ENCODE measurements around the gene TMEM72.
A peak's percentile ranks its signal among the peaks of the same experiment; 100 is the strongest.

TMEM72 gene

GRCh38 chr10:44917848-44918247 is 6.7 kb downstream of the TMEM72 start:
- DNase-seq: no peak

- DNase-seq: no peak
Measured at GRCh38 chr10:44920252-44920651, 9.1 kb downstream of the TMEM72 start.

DNA sequence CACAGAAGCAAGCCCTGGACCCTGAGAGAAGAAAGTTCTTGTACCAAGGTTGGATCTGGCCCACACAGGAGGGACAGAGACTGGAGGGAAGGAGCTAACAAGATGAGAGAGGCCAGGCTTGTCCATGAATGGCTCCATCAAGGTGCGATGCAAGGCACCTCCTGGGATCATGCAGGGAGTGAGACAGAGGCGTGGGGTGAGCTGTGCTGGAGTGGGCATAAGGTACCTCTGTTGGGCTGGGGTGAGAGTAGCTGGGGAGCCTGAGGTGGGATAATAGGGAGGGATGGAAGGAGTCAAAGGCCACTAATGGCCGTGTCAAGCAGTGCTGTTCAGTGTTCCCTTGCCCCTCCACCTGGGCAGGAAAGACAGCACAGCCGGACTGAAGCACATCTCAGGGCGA is 9.9 kb downstream of the TMEM72 start:
- no peak for DNase-seq

GRCh38 chr10:44921506-44921905 is 10.4 kb downstream of the TMEM72 start:
- no peak for DNase-seq

GRCh38 chr10:44922021-44922420 is 10.9 kb downstream of the TMEM72 start:
- DNase-seq: no peak

DNA sequence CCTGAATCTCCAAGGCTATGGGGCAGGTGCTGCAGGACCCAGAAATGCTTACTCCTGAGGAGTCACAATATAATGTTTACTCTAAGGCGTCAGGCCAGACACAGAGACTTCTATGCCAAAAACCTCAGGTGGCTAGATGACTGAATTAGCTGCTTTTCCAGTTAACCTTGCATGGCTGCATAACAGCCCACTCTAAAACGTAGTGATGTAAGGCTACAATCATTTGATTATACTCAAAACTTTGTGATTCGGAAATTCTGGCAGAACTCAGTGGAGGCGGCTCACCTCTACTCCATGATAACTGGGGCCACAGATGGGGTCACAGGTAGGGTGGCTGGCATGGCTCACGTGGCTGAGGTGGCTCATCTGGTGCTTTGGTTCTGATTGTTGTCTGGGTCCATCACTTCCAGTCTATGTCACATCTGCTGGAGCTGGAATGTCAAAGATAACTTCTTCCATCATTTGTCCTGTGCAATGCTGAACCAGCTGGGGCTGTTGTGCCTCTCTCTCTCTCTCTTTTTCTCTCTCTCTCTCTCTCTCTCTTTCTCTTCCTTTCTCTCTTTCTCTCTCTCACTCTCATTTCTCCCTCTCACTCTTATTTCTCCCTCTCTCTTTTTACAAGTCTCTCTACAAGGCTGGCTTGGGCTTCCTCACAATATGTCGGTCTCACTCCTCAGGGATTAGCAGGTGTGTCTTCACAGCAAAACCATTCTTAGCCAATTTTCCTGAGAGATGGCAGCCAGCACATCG is 11.8 kb downstream of the TMEM72 start:
- DNase-seq: no peak

DNA sequence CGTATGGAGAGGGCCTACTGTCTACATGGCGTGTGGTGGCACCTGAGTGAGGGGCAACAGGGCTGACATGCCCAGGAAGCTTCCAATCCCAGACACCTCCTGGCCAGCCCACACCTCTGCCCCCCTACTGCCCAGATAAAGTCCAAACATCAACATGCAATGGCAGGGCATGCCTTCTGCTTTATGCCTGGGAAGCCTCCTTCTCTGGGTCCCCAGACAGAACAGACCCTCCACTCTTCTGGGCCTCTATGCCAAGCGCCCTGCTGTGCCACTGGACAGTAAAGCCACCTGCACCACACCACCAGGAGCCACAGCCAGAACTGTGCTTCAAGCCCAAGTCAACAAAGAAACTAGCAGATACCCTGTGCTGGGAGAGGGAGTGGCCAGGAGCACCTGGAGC is 12.5 kb downstream of the TMEM72 start:
- no peak for DNase-seq

- DNase-seq: no peak
Measured at GRCh38 chr10:44924261-44925040, 13.3 kb downstream of the TMEM72 start.

GRCh38 chr10:44925224-44925623 is 14.1 kb downstream of the TMEM72 start:
- DNase-seq: no peak

GRCh38 chr10:44925811-44926750 is 14.9 kb downstream of the TMEM72 start:
- DNase-seq: no peak

- no peak for DNase-seq
Measured at GRCh38 chr10:44926751-44927351, 15.7 kb downstream of the TMEM72 start.

GRCh38 chr10:44927352-44927751 is 16.2 kb downstream of the TMEM72 start:
- DNase-seq: no peak

- no peak for DNase-seq
Measured at GRCh38 chr10:44928462-44928861, 17.3 kb downstream of the TMEM72 start.

- DNase-seq: no peak
Measured at GRCh38 chr10:44929356-44930255, 18.5 kb downstream of the TMEM72 start.

- DNase-seq: no peak
Measured at GRCh38 chr10:44930904-44931620, 19.9 kb downstream of the TMEM72 start.

GRCh38 chr10:44931621-44932516 is 20.7 kb downstream of the TMEM72 start:
- DNase-seq: no peak

DNA sequence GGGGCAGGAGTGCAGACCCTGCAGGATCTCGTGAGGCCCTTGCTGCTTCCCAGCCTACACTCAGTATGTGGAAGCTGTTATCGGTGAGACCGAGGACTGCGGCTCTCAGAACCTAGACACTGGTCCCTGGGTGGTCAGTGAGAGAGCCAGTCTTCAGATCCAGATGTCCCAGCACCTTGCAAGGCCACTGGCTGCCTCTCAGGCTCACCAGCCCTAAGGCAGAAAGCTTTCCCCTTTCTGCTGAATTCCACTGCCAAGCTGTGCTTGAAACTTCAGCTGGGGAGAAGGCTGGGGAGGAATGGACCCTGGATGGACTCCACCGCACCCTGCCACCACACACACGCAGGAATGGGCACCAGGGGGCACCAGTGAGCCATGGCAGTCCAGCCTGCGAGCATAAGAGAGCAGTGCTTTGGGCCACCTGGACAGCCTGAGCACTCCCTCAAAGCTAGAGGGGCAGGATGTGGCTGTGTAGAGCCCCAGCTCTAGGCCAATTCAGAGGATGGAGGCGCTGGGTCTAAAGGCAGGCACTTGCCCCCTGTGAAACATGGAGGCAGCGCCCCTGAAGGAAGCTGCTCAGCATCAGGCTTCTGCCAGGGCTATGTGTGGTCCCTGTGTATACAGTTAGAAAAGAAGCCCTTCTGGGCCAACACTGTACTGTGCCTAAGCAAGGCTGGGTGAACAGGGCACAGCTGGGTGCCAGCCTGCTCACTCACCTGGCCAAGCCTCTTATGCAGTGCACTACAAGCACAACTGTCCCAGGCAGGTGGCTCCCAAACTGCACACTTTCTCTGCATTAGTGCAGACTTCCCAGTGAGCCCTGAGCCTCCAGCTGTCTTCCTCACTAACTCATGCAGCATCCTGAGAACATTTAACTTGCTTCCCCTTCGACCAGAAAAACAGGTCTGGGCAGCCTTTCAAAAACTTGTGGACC is 21.6 kb downstream of the TMEM72 start:
- peak; percentile 43 to 97 (median 81) for DNase-seq

All from hypothalamus (tissue), 51 donors.